Mesothelial cell of epicardium (in vitro differentiated cells): Measurements from ENCODE around the gene B3GNT5. TPM values are rescaled to one million over a fixed set of nuclear protein-coding genes. Genes with fewer than 3 reads are reported as not detected.
"Not testable (repeated sequence)": the region's sequence is repeated elsewhere in the genome, so short reads cannot be mapped to it uniquely, and the experiment has no call there.

Experiments
- DNase-seq, 2 experiments: peaks; one replicate each; pipeline ENCODE4 v3.0.0; 2021; ENCODE audit warnings: low spot score in 2 of 2; ENCODE audit not compliant: unreplicated experiment in 2 of 2
- H3K27ac Mint-ChIP-seq: 2 replicates; pipeline ENCODE4 v1.8.0; 2021; ENCODE audit warnings: mixed read lengths
- H3K27me3 Mint-ChIP-seq: 2 replicates; pipeline ENCODE4 v1.8.0; 2021; ENCODE audit warnings: low read depth, mixed read lengths
- H3K36me3 Mint-ChIP-seq: 2 replicates; pipeline ENCODE4 v1.8.0; 2021; ENCODE audit warnings: mixed read lengths
- H3K4me1 Mint-ChIP-seq: 2 replicates; pipeline ENCODE4 v1.8.0; 2021; ENCODE audit warnings: mixed read lengths
- H3K4me3 Mint-ChIP-seq: 2 replicates; pipeline ENCODE4 v1.8.0; 2021; ENCODE audit warnings: mild to moderate bottlenecking, moderate library complexity, mixed read lengths
- H3K9me3 Mint-ChIP-seq: 2 replicates; pipeline ENCODE4 v1.8.0; 2021; ENCODE audit warnings: mixed read lengths
- total RNA-seq: library from RNA; stranded (reverse); gene quantifications from 3 replicates; pipeline ENCODE4 v1.2.1, GENCODE V29; 2021
- TF ChIP-seq, protein P1 (sequence below): fragments of 200-600 bp; sonication (generic); IDR thresholded peaks from one replicate; pipeline ENCODE4 v1.5.0; 2021; ENCODE audit warnings: antibody characterized with exemption; ENCODE audit not compliant: unreplicated experiment

B3GNT5 gene
- total RNA-seq, 1 donor from 2014 or later, result 29.1 TPM

DNA sequence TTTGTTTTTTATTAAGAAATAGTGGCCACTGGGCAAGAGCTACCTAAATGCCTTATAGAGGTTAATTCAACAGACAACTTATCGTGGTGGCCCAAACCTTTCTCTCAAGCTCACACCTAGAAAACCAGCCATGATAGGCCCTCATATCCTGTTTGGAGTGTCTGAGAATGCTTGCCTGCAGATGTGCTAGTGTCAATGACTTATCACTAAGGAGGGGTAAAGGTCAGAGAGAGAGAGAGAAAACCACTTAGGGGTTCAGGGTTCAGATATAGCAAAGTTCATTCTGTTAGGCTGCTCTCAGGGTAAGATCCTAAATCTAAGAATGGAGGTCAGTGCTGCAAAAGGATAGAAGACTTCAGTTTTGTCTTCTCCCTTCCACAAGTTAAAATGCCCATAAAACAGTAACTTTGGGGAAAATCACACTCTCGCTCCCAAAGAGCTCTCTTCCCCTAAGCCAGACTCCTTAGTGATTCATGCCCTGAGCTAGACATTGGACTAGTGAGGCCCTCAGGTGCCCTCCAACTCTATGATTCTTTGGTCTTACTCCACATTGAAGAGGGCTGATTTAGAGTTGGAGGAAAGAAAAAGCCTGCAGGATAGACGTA is 30.3 kb upstream of the B3GNT5 start:
- H3K4me3 Mint-ChIP-seq, result no peak overlapping the region
- no peaks in the 10 kb centered on the region for H3K27me3 Mint-ChIP-seq
- no peaks in the 10 kb centered on the region for H3K9me3 Mint-ChIP-seq
- no peak overlapping the region for H3K27ac Mint-ChIP-seq
- TF ChIP-seq, protein P1, sequence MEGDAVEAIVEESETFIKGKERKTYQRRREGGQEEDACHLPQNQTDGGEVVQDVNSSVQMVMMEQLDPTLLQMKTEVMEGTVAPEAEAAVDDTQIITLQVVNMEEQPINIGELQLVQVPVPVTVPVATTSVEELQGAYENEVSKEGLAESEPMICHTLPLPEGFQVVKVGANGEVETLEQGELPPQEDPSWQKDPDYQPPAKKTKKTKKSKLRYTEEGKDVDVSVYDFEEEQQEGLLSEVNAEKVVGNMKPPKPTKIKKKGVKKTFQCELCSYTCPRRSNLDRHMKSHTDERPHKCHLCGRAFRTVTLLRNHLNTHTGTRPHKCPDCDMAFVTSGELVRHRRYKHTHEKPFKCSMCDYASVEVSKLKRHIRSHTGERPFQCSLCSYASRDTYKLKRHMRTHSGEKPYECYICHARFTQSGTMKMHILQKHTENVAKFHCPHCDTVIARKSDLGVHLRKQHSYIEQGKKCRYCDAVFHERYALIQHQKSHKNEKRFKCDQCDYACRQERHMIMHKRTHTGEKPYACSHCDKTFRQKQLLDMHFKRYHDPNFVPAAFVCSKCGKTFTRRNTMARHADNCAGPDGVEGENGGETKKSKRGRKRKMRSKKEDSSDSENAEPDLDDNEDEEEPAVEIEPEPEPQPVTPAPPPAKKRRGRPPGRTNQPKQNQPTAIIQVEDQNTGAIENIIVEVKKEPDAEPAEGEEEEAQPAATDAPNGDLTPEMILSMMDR, result no peak
- no peaks in the 10 kb centered on the region for H3K36me3 Mint-ChIP-seq
- DNase-seq, result no peak
- H3K4me1 Mint-ChIP-seq, result no peaks in the 10 kb centered on the region

DNA sequence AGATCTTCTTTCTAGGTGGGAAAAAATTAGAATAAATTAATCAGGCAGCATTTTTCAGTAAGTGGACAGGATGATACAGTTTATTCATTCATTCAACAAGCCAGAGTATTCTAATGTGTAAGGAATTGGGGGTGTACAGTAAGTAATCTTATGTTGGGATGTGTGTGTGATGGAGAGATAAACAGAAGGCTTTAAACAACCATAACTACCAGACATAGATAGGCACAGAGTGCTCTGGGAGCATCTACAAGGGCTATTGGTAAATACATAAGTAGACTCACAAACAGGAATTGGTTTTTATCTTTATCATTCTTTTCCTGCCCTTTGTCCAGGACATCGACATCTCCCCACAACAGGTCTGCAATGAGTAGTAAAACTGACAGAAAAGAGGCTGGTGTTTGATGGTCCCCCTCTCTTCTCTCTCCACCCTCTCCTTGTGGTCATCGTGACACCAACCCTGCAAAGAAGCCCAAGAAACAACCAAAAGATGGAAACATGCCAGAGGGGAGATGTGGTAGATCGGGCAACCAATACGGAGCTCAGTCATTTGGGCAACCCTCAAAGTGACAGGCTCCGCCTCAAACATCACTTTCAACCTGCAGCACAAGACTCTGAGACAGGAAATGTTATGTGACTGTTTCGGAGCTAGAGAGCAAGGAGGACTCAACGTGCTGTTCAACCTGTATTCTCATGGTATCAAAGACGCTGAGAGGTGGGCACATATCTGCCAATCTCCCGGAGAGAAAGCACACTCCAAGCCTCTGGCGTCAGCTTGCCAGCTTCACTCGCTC is 28.7 kb upstream of the B3GNT5 start:
- no peak for DNase-seq
- no peaks in the 10 kb centered on the region for H3K27me3 Mint-ChIP-seq
- no peaks in the 10 kb centered on the region for H3K36me3 Mint-ChIP-seq
- no peak overlapping the region for H3K27ac Mint-ChIP-seq
- no peaks in the 10 kb centered on the region for H3K4me1 Mint-ChIP-seq
- TF ChIP-seq, protein P1, result no peak
- no peaks in the 10 kb centered on the region for H3K9me3 Mint-ChIP-seq
- H3K4me3 Mint-ChIP-seq, result no peak overlapping the region

DNA sequence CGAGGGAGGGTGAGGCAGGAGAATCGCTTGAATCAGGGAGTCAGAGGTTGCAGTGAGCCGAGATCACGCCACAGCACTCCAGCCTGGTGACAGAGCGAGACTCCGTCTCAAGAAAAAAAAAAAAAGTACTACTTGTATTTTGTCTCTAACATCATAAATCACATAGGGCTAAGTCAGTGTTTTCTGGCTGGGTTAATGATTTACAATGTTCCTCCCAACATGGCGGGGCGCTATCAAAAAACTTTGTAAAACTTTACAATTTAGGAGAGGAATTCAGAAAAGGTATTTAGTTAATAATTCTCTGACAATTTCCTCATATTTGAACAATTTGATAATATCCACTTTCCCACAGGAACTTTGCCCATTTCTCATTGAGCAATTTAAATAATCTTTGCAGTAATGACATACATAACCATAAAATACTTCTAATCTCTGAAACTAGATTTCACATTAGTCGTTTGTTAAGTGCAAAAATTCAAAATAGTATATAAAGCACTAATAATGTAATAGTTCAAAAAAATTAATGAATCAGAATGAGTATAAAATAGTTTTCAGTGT is 26.6 kb upstream of the B3GNT5 start:
- H3K4me3 Mint-ChIP-seq, result no peak overlapping the region

DNA sequence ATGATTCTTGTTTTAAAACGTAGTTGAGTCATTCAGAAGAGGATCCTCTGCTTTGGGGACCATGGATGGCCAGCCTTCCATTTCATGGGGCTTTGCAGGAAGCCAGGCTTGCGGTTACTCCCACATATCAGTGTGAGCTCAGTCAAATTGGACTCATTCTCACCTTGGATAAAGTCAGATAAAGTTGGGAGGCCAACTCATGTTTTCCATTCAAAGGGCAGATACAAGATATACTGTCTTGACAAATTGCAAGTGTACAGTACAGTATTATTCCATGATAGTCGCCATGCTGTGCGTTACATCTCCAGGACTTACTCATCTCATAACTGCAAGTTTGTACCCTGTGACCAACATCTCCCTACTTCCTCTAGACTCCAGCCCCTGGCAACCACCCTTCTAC is 25.5 kb upstream of the B3GNT5 start:
- no peaks in the 10 kb centered on the region for H3K9me3 Mint-ChIP-seq
- no peaks in the 10 kb centered on the region for H3K36me3 Mint-ChIP-seq
- H3K4me3 Mint-ChIP-seq, result no peak overlapping the region
- no peak overlapping the region for H3K27ac Mint-ChIP-seq
- H3K4me1 Mint-ChIP-seq, result no peaks in the 10 kb centered on the region
- TF ChIP-seq, protein P1, result no peak
- DNase-seq, result no peak
- no peaks in the 10 kb centered on the region for H3K27me3 Mint-ChIP-seq

More for the DNA sequence above, 26.6 kb upstream of the B3GNT5 start:
- DNase-seq, result no peak
- TF ChIP-seq, protein P1, result no peak
- H3K27ac Mint-ChIP-seq, result no peak overlapping the region
- H3K4me1 Mint-ChIP-seq, result no peaks in the 10 kb centered on the region
- H3K36me3 Mint-ChIP-seq, result no peaks in the 10 kb centered on the region
- no peaks in the 10 kb centered on the region for H3K9me3 Mint-ChIP-seq
- no peaks in the 10 kb centered on the region for H3K27me3 Mint-ChIP-seq

DNA sequence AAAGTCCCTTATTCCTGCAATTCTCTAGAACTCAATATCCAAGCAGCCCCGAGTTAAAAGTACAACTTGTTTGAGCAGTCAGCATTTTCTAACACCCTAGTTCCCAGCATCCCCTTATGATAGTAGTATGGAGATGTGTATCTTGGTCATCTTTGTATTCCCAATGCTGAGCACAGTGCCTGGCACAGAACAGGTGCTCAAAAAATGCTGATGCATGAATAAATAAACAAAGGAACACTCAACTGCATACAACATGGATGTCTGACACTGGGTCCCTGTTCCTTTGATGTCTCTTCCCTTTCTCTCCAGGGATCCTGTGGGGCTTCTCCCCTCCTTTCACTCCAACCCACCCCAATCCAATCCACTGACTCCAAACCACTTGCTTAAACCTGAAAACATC is 23.9 kb upstream of the B3GNT5 start:
- Mint-ChIP-seq H3K9me3 (no peaks in the 10 kb centered on the region), H3K27me3 (no peaks in the 10 kb centered on the region), H3K36me3 (no peaks in the 10 kb centered on the region)

DNA sequence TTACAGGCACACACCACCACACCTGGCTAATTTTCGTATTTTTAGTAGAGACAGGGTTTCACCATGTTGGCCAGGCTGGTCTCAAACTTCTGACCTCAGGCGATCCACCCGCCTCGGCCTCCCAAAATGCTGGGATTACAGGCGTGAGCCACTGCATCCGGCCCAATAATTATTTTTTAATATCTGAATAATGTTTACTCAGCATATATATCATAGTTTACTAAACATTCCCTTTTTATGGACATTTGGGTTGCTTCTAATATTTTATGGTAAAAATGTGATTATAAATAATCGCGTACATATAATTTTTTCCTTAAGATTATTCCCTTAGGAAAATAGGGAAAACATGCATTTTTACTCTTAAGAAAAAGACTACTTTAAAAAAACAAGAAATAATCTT is 22.8 kb upstream of the B3GNT5 start:
- H3K9me3 Mint-ChIP-seq, H3K4me1 Mint-ChIP-seq, H3K36me3 Mint-ChIP-seq, H3K4me3 Mint-ChIP-seq, DNase-seq, H3K27ac Mint-ChIP-seq, H3K27me3 Mint-ChIP-seq: not testable (repeated sequence)

More for the DNA sequence above, 23.9 kb upstream of the B3GNT5 start:
- TF ChIP-seq, protein P1, result no peak
- Mint-ChIP-seq H3K4me3 (no peak overlapping the region), H3K27ac (no peak overlapping the region), H3K4me1 (no peaks in the 10 kb centered on the region)
- DNase-seq, result no peak
